Endodermal cell (in vitro differentiated cells): ENCODE measurements around the gene GTF2A2. TPM values are rescaled to one million over a fixed set of nuclear protein-coding genes. Genes with fewer than 3 reads are reported as not detected.

ENCODE experiments used
- DNase-seq: peaks from one replicate; pipeline ENCODE4 v3.0.0-alpha.2; 2017
- H3K27ac ChIP-seq: 2 replicates; pipeline ENCODE4 v1.5.1; 2013; ENCODE audit warnings: mild to moderate bottlenecking, low read depth, low read length, moderate library complexity
- H3K27me3 ChIP-seq: 2 replicates; pipeline ENCODE4 v1.6.1; 2013; ENCODE audit warnings: mild to moderate bottlenecking, low read length, moderate library complexity; ENCODE audit not compliant: insufficient read depth, control insufficient read depth, poor library complexity, severe bottlenecking
- H3K36me3 ChIP-seq: 2 replicates; pipeline ENCODE4 v1.7.0; 2013; ENCODE audit warnings: mild to moderate bottlenecking, low read length, moderate library complexity; ENCODE audit not compliant: control insufficient read depth, insufficient read depth
- H3K4me1 ChIP-seq: one replicate; pipeline ENCODE4 v1.7.0; 2013; ENCODE audit warnings: low read length; ENCODE audit not compliant: control insufficient read depth, insufficient read depth
- H3K4me3 ChIP-seq: 2 replicates; pipeline ENCODE4 v1.5.1; 2013; ENCODE audit warnings: mild to moderate bottlenecking, low read length, moderate library complexity
- H3K9ac ChIP-seq: 2 replicates; pipeline ENCODE4 v1.6.1; 2013; ENCODE audit warnings: mild to moderate bottlenecking, low read length, moderate library complexity; ENCODE audit not compliant: poor library complexity, severe bottlenecking; ENCODE audit errors: extremely low read depth
- H3K9me3 ChIP-seq: 2 replicates; pipeline ENCODE4 v1.6.1; 2013; ENCODE audit warnings: mild to moderate bottlenecking, low read length, moderate library complexity; ENCODE audit not compliant: control insufficient read depth
- H3K27ac Mint-ChIP-seq: 2 replicates; pipeline ENCODE4 v1.8.0; 2020; ENCODE audit warnings: mixed read lengths
- H3K27me3 Mint-ChIP-seq: 2 replicates; pipeline ENCODE4 v1.8.0; 2021; ENCODE audit warnings: mild to moderate bottlenecking, mixed read lengths; ENCODE audit not compliant: insufficient read depth
- H3K36me3 Mint-ChIP-seq: 2 replicates; pipeline ENCODE4 v1.8.0; 2020; ENCODE audit warnings: low read depth, mixed read lengths
- H3K4me1 Mint-ChIP-seq: 2 replicates; pipeline ENCODE4 v1.8.0; 2020; ENCODE audit warnings: mixed read lengths
- H3K4me3 Mint-ChIP-seq: 2 replicates; pipeline ENCODE4 v1.8.0; 2020; ENCODE audit warnings: mild to moderate bottlenecking, moderate library complexity, mixed read lengths
- H3K9me3 Mint-ChIP-seq: 2 replicates; pipeline ENCODE4 v1.8.0; 2020; ENCODE audit warnings: mild to moderate bottlenecking, mixed read lengths
- WGBS, 2 experiments: methylation state at CpG; one replicate each; pipeline versions ENCODE4 v1.1.5 to v1.1.7; 2013; ENCODE audit warnings: missing lambda C conversion rate in 2 of 2, mixed read lengths in 1 of 2; ENCODE audit not compliant: insufficient coverage in 1 of 2, insufficient read length in 1 of 2; 5-methylcytosine and 5-hydroxymethylcytosine counted together
- total RNA-seq, 2 donors: library from RNA; stranded (reverse); fragmentation: NEBNext Ultra II Directional in 1 of 2; extraction: Animal tissue kit (Norgen Biotek cat#: 25700) in 1 of 2; gene quantifications; 2 replicates in 1 of 2; 3 replicates in 1 of 2; pipeline ENCODE4 v1.2.1, GENCODE V29; 2021
- TF ChIP-seq, protein P1 (sequence below): fragments of 200-600 bp; sonication (generic); conservative IDR thresholded peaks from 2 replicates; pipeline ENCODE4 v1.5.0; 2021; ENCODE audit warnings: antibody characterized with exemption, mild to moderate bottlenecking

GTF2A2 gene
- total RNA-seq, 2 donors from 2014 or later = 168 to 246 TPM

DNA sequence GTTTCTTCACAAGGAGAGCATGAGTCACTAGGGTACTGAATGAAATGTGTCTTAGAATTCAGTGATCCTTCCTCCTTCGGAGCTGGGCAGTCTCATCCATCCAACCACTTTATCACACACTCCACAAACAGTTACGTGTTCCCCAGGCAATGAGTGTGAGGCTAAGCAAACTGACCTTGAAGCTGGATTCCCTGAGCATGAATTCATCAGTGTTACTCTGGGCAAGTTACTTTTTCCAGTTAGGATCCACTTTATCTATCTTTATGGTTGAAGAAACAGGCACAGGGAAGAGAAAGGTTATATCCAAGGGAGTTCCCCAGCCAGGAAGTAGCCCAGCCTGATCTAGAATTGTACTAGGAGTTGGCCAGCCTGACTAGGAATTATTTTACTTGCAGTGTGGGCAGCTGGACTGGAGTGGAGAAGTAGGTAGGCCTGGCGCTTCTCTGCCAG lies 62.8 kb downstream of the GTF2A2 start:
- no peaks in the 10 kb centered on the region for H3K27me3 Mint-ChIP-seq
- H3K4me1 Mint-ChIP-seq = peaks cover 6% of the 10 kb centered on the region
- no peak overlapping the region for H3K27ac Mint-ChIP-seq
- no peaks in the 10 kb centered on the region for H3K9me3 Mint-ChIP-seq
- TF ChIP-seq, protein P1, sequence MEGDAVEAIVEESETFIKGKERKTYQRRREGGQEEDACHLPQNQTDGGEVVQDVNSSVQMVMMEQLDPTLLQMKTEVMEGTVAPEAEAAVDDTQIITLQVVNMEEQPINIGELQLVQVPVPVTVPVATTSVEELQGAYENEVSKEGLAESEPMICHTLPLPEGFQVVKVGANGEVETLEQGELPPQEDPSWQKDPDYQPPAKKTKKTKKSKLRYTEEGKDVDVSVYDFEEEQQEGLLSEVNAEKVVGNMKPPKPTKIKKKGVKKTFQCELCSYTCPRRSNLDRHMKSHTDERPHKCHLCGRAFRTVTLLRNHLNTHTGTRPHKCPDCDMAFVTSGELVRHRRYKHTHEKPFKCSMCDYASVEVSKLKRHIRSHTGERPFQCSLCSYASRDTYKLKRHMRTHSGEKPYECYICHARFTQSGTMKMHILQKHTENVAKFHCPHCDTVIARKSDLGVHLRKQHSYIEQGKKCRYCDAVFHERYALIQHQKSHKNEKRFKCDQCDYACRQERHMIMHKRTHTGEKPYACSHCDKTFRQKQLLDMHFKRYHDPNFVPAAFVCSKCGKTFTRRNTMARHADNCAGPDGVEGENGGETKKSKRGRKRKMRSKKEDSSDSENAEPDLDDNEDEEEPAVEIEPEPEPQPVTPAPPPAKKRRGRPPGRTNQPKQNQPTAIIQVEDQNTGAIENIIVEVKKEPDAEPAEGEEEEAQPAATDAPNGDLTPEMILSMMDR = no peak
- no peak overlapping the region for H3K9ac ChIP-seq
- no peak for DNase-seq
- H3K4me3 Mint-ChIP-seq = no peak overlapping the region
- 67 to 74% methylated on average over 3 of the region's 3 CpGs for WGBS, 2 experiments
- no peak overlapping the region for H3K4me3 ChIP-seq
- H3K36me3 ChIP-seq = no peaks in the 10 kb centered on the region
- H3K27me3 ChIP-seq = no peaks in the 10 kb centered on the region
- no peaks in the 10 kb centered on the region for H3K4me1 ChIP-seq
- H3K27ac ChIP-seq = no peak overlapping the region
- H3K9me3 ChIP-seq = no peaks in the 10 kb centered on the region
- no peaks in the 10 kb centered on the region for H3K36me3 Mint-ChIP-seq

DNA sequence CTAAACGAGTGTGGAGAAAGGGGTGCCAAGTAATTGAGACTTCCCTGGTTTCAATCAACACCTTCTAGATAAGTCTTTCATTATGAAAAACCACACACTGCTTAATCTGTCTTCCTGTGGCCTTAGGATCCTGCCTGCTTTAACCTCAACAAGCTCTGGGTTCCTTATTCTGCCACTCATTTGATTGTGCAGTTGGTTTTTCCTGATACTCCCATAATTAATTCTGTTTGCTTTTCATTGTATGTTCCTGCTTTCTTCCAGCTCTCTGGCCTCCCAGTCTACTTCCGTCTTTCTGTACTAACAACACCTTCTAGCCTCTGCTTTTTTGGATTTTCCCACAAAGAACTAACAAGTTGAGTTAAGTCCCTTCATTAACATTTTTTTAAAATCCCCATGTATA lies 66.0 kb downstream of the GTF2A2 start:
- WGBS, 2 experiments = 79 to 86% methylated on average over 2 of the region's 2 CpGs
- Histone ChIP-seq H3K9ac (no peak overlapping the region), H3K27ac (no peak overlapping the region), H3K4me3 (no peak overlapping the region), H3K36me3 (no peaks in the 10 kb centered on the region), H3K4me1 (no peaks in the 10 kb centered on the region), H3K27me3 (no peaks in the 10 kb centered on the region), H3K9me3 (no peaks in the 10 kb centered on the region)
- H3K4me3 Mint-ChIP-seq = no peak overlapping the region
- no peaks in the 10 kb centered on the region for H3K36me3 Mint-ChIP-seq
- TF ChIP-seq, protein P1 = no peak
- peaks cover 2% of the 10 kb centered on the region for H3K27me3 Mint-ChIP-seq
- no peaks in the 10 kb centered on the region for H3K9me3 Mint-ChIP-seq
- no peak overlapping the region for H3K27ac Mint-ChIP-seq
- DNase-seq = no peak
- peaks cover 6% of the 10 kb centered on the region for H3K4me1 Mint-ChIP-seq

DNA sequence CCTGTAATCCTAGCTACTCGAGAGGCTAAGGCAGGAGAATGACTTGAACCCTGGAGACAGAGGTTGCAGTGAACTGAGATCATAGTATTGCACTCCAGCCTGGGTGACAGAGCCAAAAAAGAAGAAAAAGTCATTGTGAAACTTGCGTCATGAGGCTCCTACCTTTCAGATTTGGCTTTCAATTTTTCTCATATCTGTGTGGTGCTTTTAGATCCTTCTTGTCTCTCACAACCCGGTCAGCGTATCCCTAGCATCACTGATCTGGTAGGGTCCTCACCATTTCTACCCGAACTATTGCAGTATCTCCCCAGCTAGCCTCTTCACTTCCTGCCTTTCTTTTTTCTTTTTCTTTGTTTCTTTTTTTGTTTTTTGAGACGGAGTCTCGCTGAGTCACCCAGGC lies 67.3 kb downstream of the GTF2A2 start:
- Histone ChIP-seq H3K9me3 (no peaks in the 10 kb centered on the region), H3K9ac (no peak overlapping the region), H3K27ac (no peak overlapping the region), H3K4me3 (no peak overlapping the region), H3K4me1 (no peaks in the 10 kb centered on the region), H3K36me3 (no peaks in the 10 kb centered on the region), H3K27me3 (no peaks in the 10 kb centered on the region)
- WGBS, 2 experiments = 92 to 94% methylated on average over 7 of the region's 7 CpGs
- Mint-ChIP-seq H3K27ac (no peak overlapping the region), H3K4me1 (peaks cover 6% of the 10 kb centered on the region), H3K27me3 (peaks cover 2% of the 10 kb centered on the region), H3K4me3 (no peak overlapping the region), H3K36me3 (no peaks in the 10 kb centered on the region), H3K9me3 (no peaks in the 10 kb centered on the region)
- TF ChIP-seq, protein P1 = no peak
- no peak for DNase-seq

Other genes starting within 250 kb of the GTF2A2 start
- under 1 TPM; 0.35 to 0.88 TPM for gene FAM81A, start 219.3 kb downstream of the GTF2A2 start, total RNA-seq
- gene GCNT3, start 45.7 kb downstream of the GTF2A2 start, total RNA-seq = 1 to 10 TPM in 1 of 2 donors, under 1 TPM in 1; 0.48 to 1.3 TPM
- gene BNIP2, start 31.8 kb upstream of the GTF2A2 start, total RNA-seq = 10 to 100 TPM; 52.3 to 52.6 TPM